SH-SY5Y (cell line): Measurements from ENCODE around the gene GOLGA8A.

Experiments used
- GATA2 ChIP-seq: IDR thresholded peaks from 2 replicates; pipeline ENCODE4 v1.6.1; 2011; ENCODE audit warnings: mild to moderate bottlenecking, low read depth, low read length
- GATA3 ChIP-seq: IDR thresholded peaks from 2 replicates; pipeline ENCODE4 v1.6.1; 2011; ENCODE audit warnings: low read depth, mild to moderate bottlenecking, low read length, moderate library complexity

GRCh38 chr15:34460451-34460850 lies 22.8 kb upstream of the GOLGA8A start:
- TF ChIP-seq GATA2 (no peak), GATA3 (no peak)
